Testis (tissue), 2 donors: ENCODE results near the gene VMA21.

ENCODE experiments used
- POLR2A ChIP-seq: fragments of 450-650 bp; IDR thresholded peaks from one replicate; pipeline ENCODE4 v1.6.1; 2017; ENCODE audit warnings: antibody characterized with exemption, mild to moderate bottlenecking, moderate library complexity
- TF ChIP-seq, protein P1 (sequence below), 3 experiments: fragments of 450-650 bp in 2 of 3; fragments of 200-600 bp in 1 of 3; sonication (generic) in 1 of 3; IDR thresholded peaks; one replicate each; pipeline ENCODE4 v1.5.1; 2016 to 2019; ENCODE audit warnings: antibody characterized with exemption in 3 of 3, mild to moderate bottlenecking in 2 of 3, moderate library complexity in 1 of 3

- TF ChIP-seq POLR2A = no peak
- TF ChIP-seq, protein P1, sequence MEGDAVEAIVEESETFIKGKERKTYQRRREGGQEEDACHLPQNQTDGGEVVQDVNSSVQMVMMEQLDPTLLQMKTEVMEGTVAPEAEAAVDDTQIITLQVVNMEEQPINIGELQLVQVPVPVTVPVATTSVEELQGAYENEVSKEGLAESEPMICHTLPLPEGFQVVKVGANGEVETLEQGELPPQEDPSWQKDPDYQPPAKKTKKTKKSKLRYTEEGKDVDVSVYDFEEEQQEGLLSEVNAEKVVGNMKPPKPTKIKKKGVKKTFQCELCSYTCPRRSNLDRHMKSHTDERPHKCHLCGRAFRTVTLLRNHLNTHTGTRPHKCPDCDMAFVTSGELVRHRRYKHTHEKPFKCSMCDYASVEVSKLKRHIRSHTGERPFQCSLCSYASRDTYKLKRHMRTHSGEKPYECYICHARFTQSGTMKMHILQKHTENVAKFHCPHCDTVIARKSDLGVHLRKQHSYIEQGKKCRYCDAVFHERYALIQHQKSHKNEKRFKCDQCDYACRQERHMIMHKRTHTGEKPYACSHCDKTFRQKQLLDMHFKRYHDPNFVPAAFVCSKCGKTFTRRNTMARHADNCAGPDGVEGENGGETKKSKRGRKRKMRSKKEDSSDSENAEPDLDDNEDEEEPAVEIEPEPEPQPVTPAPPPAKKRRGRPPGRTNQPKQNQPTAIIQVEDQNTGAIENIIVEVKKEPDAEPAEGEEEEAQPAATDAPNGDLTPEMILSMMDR (IDR thresholded peaks at IDR 0.05) = no peak
Observed at GRCh38 chrX:151363316-151363715, 33.7 kb upstream of the VMA21 start.
